HK-2 (cell line): ENCODE data around the gene CCL24.
"Not testable (repeated sequence)": the region's sequence is repeated elsewhere in the genome, so short reads cannot be mapped to it uniquely, and the experiment has no call there.

ENCODE experiments used
- DNase-seq: peaks from one replicate; pipeline ENCODE4 v3.0.0-alpha.2; 2018; ENCODE audit not compliant: unreplicated experiment

Gene CCL24

GRCh38 chr7:75780647-75781273 lies 32.8 kb downstream of the CCL24 start:
- DNase-seq, result not testable (repeated sequence)

- DNase-seq, result not testable (repeated sequence)
Observed at GRCh38 chr7:75779516-75779915, 34.1 kb downstream of the CCL24 start.

GRCh38 chr7:75779035-75779434 lies 34.6 kb downstream of the CCL24 start:
- not testable (repeated sequence) for DNase-seq

- DNase-seq, result no peak
Observed at GRCh38 chr7:75776295-75776971, 37.2 kb downstream of the CCL24 start.

GRCh38 chr7:75773958-75774357 lies 39.6 kb downstream of the CCL24 start:
- DNase-seq, result not testable (repeated sequence)

GRCh38 chr7:75772081-75773077 lies 41.2 kb downstream of the CCL24 start, which contains the start of gene CCL26:
Gene CCL26 (minus strand): TSS chr7:75772211. CDS start chr7:75772176, 35 bp downstream.
- no peak for DNase-seq

GRCh38 chr7:75771224-75771623 lies 42.4 kb downstream of the CCL24 start:
- DNase-seq, result no peak

- DNase-seq, result no peak
Observed at GRCh38 chr7:75762350-75762917, 51.2 kb downstream of the CCL24 start.

GRCh38 chr7:75761801-75762200 lies 51.8 kb downstream of the CCL24 start:
- not testable (repeated sequence) for DNase-seq
